Karpas-422 (cell line): ENCODE results near the gene SLC39A11. TPM values are rescaled to one million over a fixed set of nuclear protein-coding genes. Genes with fewer than 3 reads are reported as not detected.
"Not testable (repeated sequence)": the region's sequence is repeated elsewhere in the genome, so short reads cannot be mapped to it uniquely, and the experiment has no call there.

Experiments used
- DNase-seq: peaks from one replicate; pipeline ENCODE4 v3.0.0-alpha.2; 2015
- H2AFZ ChIP-seq: fragments of 200-600 bp; sonication (generic); 2 replicates; pipeline ENCODE4 v1.6.1; 2014; ENCODE audit warnings: antibody characterized with exemption, low read length, mixed read lengths
- H3K27ac ChIP-seq: fragments of 200-600 bp; sonication (generic); 2 replicates; pipeline ENCODE4 v1.5.1; 2014; ENCODE audit warnings: mild to moderate bottlenecking, low read length, moderate library complexity
- H3K27me3 ChIP-seq: fragments of 200-600 bp; sonication (generic); 2 replicates; pipeline ENCODE4 v1.6.1; 2014; ENCODE audit warnings: low read length, mixed read lengths
- H3K36me3 ChIP-seq: fragments of 200-600 bp; sonication (generic); 2 replicates; pipeline ENCODE4 v1.6.1; 2014; ENCODE audit warnings: low read length, mixed read lengths; ENCODE audit not compliant: insufficient read depth
- H3K4me1 ChIP-seq: fragments of 200-600 bp; sonication (generic); 2 replicates; pipeline ENCODE4 v1.6.1; 2014; ENCODE audit warnings: mild to moderate bottlenecking, low read length, mixed read lengths
- H3K4me2 ChIP-seq: fragments of 200-600 bp; sonication (generic); 2 replicates; pipeline ENCODE4 v1.6.1; 2014; ENCODE audit warnings: low read length, low read depth, mild to moderate bottlenecking; ENCODE audit not compliant: poor library complexity, severe bottlenecking
- H3K4me3 ChIP-seq: fragments of 200-600 bp; sonication (generic); 2 replicates; pipeline ENCODE4 v1.5.1; 2014; ENCODE audit warnings: mild to moderate bottlenecking, antibody characterized with exemption, low read length, mixed read lengths
- H3K79me2 ChIP-seq: fragments of 200-600 bp; sonication (generic); 2 replicates; pipeline ENCODE4 v1.6.1; 2014; ENCODE audit warnings: mild to moderate bottlenecking, low read length, mixed read lengths
- H3K9ac ChIP-seq: fragments of 200-600 bp; sonication (generic); 2 replicates; pipeline ENCODE4 v1.6.0; 2014; ENCODE audit warnings: low read length
- H3K9me2 ChIP-seq: fragments of 200-600 bp; sonication (generic), shearing (Covaris generic); replicated peaks from 2 replicates; pipeline ENCODE4 v1.6.0; 2014; ENCODE audit warnings: mild to moderate bottlenecking, low read length, moderate library complexity; ENCODE audit not compliant: insufficient read depth
- H3K9me3 ChIP-seq: fragments of 300-700, 200-600 bp; sonication (generic); 2 replicates; pipeline ENCODE4 v1.6.1; 2014; ENCODE audit warnings: low read length, mixed read lengths
- H4K20me1 ChIP-seq: fragments of 200-600 bp; sonication (generic); 2 replicates; pipeline ENCODE4 v1.6.1; 2014; ENCODE audit warnings: mild to moderate bottlenecking, antibody characterized with exemption, low read length, low read depth; ENCODE audit not compliant: insufficient read depth
- total RNA-seq: library from RNA; depleted of rRNA; stranded (reverse); fragments of >200 nt; shearing (Covaris generic); gene quantifications from 2 replicates; pipeline ENCODE4 v1.2.3, GENCODE V29; 2014; ENCODE audit warnings: low replicate concordance

The SLC39A11 gene
- total RNA-seq, 1 experiment from 2014 or later: 49.6 TPM

GRCh38 chr17:72946156-72946555 is 146.3 kb downstream of the SLC39A11 start:
- no peaks in the 10 kb centered on the region for H4K20me1 ChIP-seq
- H3K9ac ChIP-seq: no peak overlapping the region
- H3K4me2 ChIP-seq: no peak overlapping the region
- H3K27ac ChIP-seq: no peak overlapping the region
- H3K9me2 ChIP-seq: no peaks in the 10 kb centered on the region
- peaks cover 10% of the 10 kb centered on the region for H3K4me1 ChIP-seq
- H2AFZ ChIP-seq: no peak overlapping the region
- H3K4me3 ChIP-seq: no peak overlapping the region
- peaks cover 64% of the 10 kb centered on the region for H3K79me2 ChIP-seq
- H3K27me3 ChIP-seq: no peaks in the 10 kb centered on the region
- peaks cover 8% of the 10 kb centered on the region for H3K36me3 ChIP-seq
- H3K9me3 ChIP-seq: no peaks in the 10 kb centered on the region
- no peak for DNase-seq

GRCh38 chr17:72945473-72945872 is 147.0 kb downstream of the SLC39A11 start:
- Histone ChIP-seq H2AFZ (no peak overlapping the region), H3K4me3 (no peak overlapping the region), H3K4me1 (peaks cover 10% of the 10 kb centered on the region), H3K9me2 (no peaks in the 10 kb centered on the region), H3K36me3 (peaks cover 8% of the 10 kb centered on the region), H3K27ac (no peak overlapping the region), H3K27me3 (no peaks in the 10 kb centered on the region), H3K9me3 (no peaks in the 10 kb centered on the region), H3K4me2 (no peak overlapping the region), H3K9ac (no peak overlapping the region), H4K20me1 (no peaks in the 10 kb centered on the region), H3K79me2 (peaks cover 59% of the 10 kb centered on the region)
- no peak for DNase-seq

DNA sequence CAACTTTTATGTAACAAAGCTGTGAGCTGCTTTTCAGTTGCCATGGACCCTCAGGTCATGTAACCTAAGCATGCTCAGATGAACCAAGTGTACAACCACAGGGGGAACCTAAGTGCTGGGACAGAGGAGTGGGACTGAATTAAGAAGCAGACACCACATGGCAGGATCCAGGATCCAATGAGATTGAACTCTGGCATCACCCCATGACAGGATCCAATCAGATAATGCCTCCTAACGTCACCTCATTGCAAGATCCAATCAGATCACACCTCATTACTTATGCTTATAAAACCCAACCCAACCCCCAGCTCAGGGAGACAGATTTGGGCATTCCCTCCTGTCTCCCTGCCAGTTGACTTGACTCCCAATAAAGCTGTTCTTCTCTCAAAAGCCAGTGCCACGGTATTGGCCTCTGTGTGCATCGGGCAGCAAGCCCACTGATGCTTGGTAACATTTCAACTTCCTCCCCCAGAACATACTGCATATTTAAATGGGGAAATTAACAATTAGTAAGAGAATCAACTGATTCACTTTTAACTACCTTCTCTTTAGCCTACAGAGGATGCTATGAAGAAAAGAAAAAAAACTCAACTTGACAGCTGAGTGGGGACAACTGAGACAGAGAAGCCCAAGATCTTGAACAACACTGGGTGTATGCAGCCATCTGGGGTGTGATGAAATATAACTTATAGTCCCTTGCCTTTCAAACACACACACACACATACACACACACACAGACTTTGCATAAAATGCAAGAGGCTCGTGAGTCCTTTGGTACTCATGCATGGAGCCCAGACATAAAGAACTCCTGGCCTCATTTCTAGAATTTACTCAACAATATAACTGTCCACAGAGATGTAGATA is 148.4 kb downstream of the SLC39A11 start:
- Histone ChIP-seq H3K4me1 (peaks cover 10% of the 10 kb centered on the region), H3K36me3 (peaks cover 8% of the 10 kb centered on the region), H3K79me2 (peaks cover 47% of the 10 kb centered on the region), H2AFZ (no peak overlapping the region), H3K27ac (no peak overlapping the region; the same call in 1 of the 2 replicates), H3K27me3 (no peaks in the 10 kb centered on the region), H3K9me2 (no peaks in the 10 kb centered on the region), H4K20me1 (no peaks in the 10 kb centered on the region), H3K4me3 (no peak overlapping the region), H3K9me3 (no peaks in the 10 kb centered on the region), H3K9ac (no peak overlapping the region), H3K4me2 (no peak overlapping the region)
- DNase-seq: no peak

- no peak overlapping the region for H2AFZ ChIP-seq
Observed at GRCh38 chr17:72942579-72942978, 149.9 kb downstream of the SLC39A11 start.

DNA sequence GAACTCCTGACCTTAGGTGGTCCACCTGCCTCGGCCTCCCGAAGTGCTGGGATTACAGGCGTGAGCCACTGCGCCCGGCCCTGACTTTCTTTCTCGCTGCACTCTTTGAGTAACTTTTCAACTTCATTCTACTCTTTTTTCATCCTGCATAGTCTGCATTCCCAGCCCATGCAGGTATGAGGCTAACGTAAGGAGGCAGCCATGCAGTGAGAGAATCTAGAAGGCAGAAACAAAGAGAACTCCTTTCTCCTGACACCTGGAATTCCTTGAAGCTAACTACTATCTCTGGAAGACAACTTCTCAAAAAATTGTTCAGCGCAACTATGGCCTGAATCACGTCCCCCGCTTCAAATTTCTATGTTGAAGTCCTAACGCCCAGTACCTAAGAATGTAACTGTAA is 152.0 kb downstream of the SLC39A11 start:
- Histone ChIP-seq H3K9me3 (no peaks in the 10 kb centered on the region), H3K27ac (no peak overlapping the region), H3K36me3 (peaks cover 8% of the 10 kb centered on the region), H3K9ac (no peak overlapping the region), H3K4me3 (no peak overlapping the region), H3K4me1 (peaks cover 10% of the 10 kb centered on the region), H4K20me1 (no peaks in the 10 kb centered on the region), H3K9me2 (no peaks in the 10 kb centered on the region), H3K4me2 (no peak overlapping the region), H3K27me3 (no peaks in the 10 kb centered on the region), H3K79me2 (peaks cover 54% of the 10 kb centered on the region), H2AFZ (no peak overlapping the region)
- no peak for DNase-seq

More at GRCh38 chr17:72942579-72942978, 149.9 kb downstream of the SLC39A11 start:
- Histone ChIP-seq H3K4me2 (no peak overlapping the region), H3K4me3 (no peak overlapping the region), H4K20me1 (no peaks in the 10 kb centered on the region), H3K9ac (no peak overlapping the region), H3K36me3 (peaks cover 8% of the 10 kb centered on the region), H3K27me3 (no peaks in the 10 kb centered on the region), H3K79me2 (peaks cover 50% of the 10 kb centered on the region), H3K4me1 (peaks cover 10% of the 10 kb centered on the region), H3K27ac (no peak overlapping the region), H3K9me2 (no peaks in the 10 kb centered on the region), H3K9me3 (no peaks in the 10 kb centered on the region)
- DNase-seq: no peak

DNA sequence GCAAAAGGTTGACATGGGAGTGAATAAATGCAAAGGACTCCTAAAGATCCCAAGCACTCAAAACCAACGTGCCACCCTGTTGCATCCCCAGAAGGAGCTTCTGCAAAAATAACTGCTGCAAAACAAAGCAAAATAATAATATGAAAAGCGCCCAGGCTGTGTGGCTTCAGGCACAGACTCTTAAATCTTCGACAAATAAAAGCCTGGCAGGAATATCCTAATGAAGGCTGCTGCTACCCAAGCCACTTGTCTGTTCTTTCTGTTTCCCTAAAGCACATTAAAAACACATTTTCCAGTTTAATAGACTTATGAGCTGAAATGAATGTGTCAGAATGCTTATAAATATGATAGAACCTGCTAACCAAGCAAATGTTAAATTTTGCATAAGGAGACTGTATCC is 154.0 kb downstream of the SLC39A11 start:
- H3K4me1 ChIP-seq: no peaks in the 10 kb centered on the region
- H3K36me3 ChIP-seq: peaks cover 5% of the 10 kb centered on the region; the same call in 1 of the 2 replicates
- H4K20me1 ChIP-seq: no peaks in the 10 kb centered on the region
- H3K9me3 ChIP-seq: no peaks in the 10 kb centered on the region
- H3K9ac ChIP-seq: no peak overlapping the region
- H3K9me2 ChIP-seq: no peaks in the 10 kb centered on the region
- no peak overlapping the region for H2AFZ ChIP-seq
- H3K27me3 ChIP-seq: no peaks in the 10 kb centered on the region
- H3K4me3 ChIP-seq: no peak overlapping the region
- no peak for DNase-seq
- H3K4me2 ChIP-seq: no peak overlapping the region
- peaks cover 52% of the 10 kb centered on the region for H3K79me2 ChIP-seq
- no peak overlapping the region for H3K27ac ChIP-seq

GRCh38 chr17:72937707-72938106 is 154.8 kb downstream of the SLC39A11 start:
- no peaks in the 10 kb centered on the region for H4K20me1 ChIP-seq
- H3K4me1 ChIP-seq: no peaks in the 10 kb centered on the region
- H2AFZ ChIP-seq: no peak overlapping the region
- H3K9me2 ChIP-seq: no peaks in the 10 kb centered on the region
- H3K79me2 ChIP-seq: peaks cover 52% of the 10 kb centered on the region
- DNase-seq: no peak
- H3K4me3 ChIP-seq: no peak overlapping the region
- H3K9ac ChIP-seq: no peak overlapping the region
- no peaks in the 10 kb centered on the region for H3K27me3 ChIP-seq
- H3K4me2 ChIP-seq: no peak overlapping the region
- H3K36me3 ChIP-seq: peaks cover under 1% of the 10 kb centered on the region; the same call in 1 of the 2 replicates
- H3K27ac ChIP-seq: no peak overlapping the region
- H3K9me3 ChIP-seq: no peaks in the 10 kb centered on the region

GRCh38 chr17:72937254-72937653 is 155.2 kb downstream of the SLC39A11 start:
- H3K9ac ChIP-seq, H3K4me3 ChIP-seq, H2AFZ ChIP-seq, H3K27me3 ChIP-seq, H3K4me1 ChIP-seq, DNase-seq, H3K9me2 ChIP-seq, H4K20me1 ChIP-seq, H3K36me3 ChIP-seq, H3K9me3 ChIP-seq, H3K27ac ChIP-seq, H3K4me2 ChIP-seq: not testable (repeated sequence)
- H3K79me2 ChIP-seq: peaks cover 51% of the 10 kb centered on the region
